ENCODE data around the gene SPSB4.

Gene SPSB4

DNA sequence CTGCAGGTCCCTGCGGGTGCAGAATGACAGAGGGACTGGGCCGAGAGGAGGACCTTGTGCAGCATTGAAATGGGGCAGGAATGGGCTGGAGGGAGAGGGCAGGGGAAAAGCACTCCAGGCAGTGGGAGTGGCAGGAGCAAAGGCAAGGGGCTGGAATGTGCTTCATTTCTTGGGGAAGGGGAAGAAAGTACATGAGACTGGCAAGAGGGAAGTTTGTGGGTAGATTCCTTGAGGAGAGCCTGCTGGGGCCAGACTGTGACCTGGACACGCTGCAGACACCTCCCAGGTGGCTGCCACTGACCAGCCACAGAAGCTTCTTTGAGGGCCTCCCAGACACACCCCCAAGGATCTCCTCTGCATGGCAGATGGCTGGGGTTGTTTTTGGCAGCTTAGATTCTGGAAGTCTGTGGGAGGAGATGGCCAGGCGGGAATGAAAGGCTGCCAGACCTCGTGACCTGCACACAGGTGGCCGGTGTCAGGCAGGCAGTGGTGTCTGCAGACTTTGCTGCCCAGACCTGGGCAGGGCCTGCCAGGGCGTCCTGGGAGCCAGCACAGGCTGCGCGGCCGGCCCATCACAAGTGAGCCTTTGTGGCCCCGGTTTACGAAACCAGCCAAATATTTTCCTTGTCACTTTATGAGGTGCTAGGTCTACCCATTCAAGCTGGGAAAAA, 53.1 kb downstream of the SPSB4 start:
- H3K9me3 ChIP-seq (ENCODE audit: control insufficient read depth, insufficient read depth, low read depth, low read length): no peaks in the 10 kb centered on the region
- H3K4me3 ChIP-seq (ENCODE audit: low read depth, low read length): no peak overlapping the region
- H3K27ac ChIP-seq (ENCODE audit: extremely low read depth, low read depth, low read length): no peak overlapping the region
- CTCF ChIA-PET: interaction anchor here (0.7 to 4.2 kb wide), 4 partner anchors 53 to 278 kb away, joined by 3 to 24 read pairs (median 6); partner anchors contain the start of gene SPSB4
- POLR2A ChIA-PET: no interaction called here
- no peaks in the 10 kb centered on the region for H3K4me1 ChIP-seq (ENCODE audit: control insufficient read depth, insufficient read depth, low read length)
- no peak for TF ChIP-seq YY2 (tag by site-specific recombination; IDR thresholded peaks at IDR 0.05)
- TF ChIP-seq ZSCAN16 (tag by site-specific recombination; IDR thresholded peaks at IDR 0.05): no peak
- TF ChIP-seq ZBTB7A (tag by site-specific recombination; IDR thresholded peaks at IDR 0.05; ENCODE audit: low read depth): no peak
- no peak for TF ChIP-seq ZNF639 (tag by site-specific recombination; IDR thresholded peaks at IDR 0.05)
- no peak for TF ChIP-seq ZNF239 (tag by site-specific recombination; IDR thresholded peaks at IDR 0.05)
- TF ChIP-seq ZNF423 (tag by site-specific recombination; IDR thresholded peaks at IDR 0.05): no peak
- no peak for TF ChIP-seq ZSCAN30 (tag by site-specific recombination; IDR thresholded peaks at IDR 0.05)
- TF ChIP-seq MEIS1 (CRISPR knock-in tag; IDR thresholded peaks at IDR 0.05; ENCODE audit: borderline replicate concordance): no peak
- TF ChIP-seq RBAK (tag by site-specific recombination; IDR thresholded peaks at IDR 0.05): no peak
- no peak for TF ChIP-seq ZNF24 (tag by site-specific recombination; IDR thresholded peaks at IDR 0.05)
- TF ChIP-seq, protein P1, sequence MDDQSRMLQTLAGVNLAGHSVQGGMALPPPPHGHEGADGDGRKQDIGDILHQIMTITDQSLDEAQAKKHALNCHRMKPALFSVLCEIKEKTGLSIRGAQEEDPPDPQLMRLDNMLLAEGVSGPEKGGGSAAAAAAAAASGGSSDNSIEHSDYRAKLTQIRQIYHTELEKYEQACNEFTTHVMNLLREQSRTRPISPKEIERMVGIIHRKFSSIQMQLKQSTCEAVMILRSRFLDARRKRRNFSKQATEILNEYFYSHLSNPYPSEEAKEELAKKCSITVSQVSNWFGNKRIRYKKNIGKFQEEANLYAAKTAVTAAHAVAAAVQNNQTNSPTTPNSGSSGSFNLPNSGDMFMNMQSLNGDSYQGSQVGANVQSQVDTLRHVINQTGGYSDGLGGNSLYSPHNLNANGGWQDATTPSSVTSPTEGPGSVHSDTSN (CRISPR knock-in tag; IDR thresholded peaks at IDR 0.05): no peak
- no peak for TF ChIP-seq ZBTB48 (tag by site-specific recombination; IDR thresholded peaks at IDR 0.05)
- TF ChIP-seq, protein P2, sequence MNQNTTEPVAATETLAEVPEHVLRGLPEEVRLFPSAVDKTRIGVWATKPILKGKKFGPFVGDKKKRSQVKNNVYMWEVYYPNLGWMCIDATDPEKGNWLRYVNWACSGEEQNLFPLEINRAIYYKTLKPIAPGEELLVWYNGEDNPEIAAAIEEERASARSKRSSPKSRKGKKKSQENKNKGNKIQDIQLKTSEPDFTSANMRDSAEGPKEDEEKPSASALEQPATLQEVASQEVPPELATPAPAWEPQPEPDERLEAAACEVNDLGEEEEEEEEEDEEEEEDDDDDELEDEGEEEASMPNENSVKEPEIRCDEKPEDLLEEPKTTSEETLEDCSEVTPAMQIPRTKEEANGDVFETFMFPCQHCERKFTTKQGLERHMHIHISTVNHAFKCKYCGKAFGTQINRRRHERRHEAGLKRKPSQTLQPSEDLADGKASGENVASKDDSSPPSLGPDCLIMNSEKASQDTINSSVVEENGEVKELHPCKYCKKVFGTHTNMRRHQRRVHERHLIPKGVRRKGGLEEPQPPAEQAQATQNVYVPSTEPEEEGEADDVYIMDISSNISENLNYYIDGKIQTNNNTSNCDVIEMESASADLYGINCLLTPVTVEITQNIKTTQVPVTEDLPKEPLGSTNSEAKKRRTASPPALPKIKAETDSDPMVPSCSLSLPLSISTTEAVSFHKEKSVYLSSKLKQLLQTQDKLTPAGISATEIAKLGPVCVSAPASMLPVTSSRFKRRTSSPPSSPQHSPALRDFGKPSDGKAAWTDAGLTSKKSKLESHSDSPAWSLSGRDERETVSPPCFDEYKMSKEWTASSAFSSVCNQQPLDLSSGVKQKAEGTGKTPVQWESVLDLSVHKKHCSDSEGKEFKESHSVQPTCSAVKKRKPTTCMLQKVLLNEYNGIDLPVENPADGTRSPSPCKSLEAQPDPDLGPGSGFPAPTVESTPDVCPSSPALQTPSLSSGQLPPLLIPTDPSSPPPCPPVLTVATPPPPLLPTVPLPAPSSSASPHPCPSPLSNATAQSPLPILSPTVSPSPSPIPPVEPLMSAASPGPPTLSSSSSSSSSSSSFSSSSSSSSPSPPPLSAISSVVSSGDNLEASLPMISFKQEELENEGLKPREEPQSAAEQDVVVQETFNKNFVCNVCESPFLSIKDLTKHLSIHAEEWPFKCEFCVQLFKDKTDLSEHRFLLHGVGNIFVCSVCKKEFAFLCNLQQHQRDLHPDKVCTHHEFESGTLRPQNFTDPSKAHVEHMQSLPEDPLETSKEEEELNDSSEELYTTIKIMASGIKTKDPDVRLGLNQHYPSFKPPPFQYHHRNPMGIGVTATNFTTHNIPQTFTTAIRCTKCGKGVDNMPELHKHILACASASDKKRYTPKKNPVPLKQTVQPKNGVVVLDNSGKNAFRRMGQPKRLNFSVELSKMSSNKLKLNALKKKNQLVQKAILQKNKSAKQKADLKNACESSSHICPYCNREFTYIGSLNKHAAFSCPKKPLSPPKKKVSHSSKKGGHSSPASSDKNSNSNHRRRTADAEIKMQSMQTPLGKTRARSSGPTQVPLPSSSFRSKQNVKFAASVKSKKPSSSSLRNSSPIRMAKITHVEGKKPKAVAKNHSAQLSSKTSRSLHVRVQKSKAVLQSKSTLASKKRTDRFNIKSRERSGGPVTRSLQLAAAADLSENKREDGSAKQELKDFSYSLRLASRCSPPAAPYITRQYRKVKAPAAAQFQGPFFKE (tag by site-specific recombination; IDR thresholded peaks at IDR 0.05; ENCODE audit: borderline replicate concordance): no peak
- TF ChIP-seq ZNF157 (tag by site-specific recombination; IDR thresholded peaks at IDR 0.05): no peak
- TF ChIP-seq KLF16 (tag by site-specific recombination; IDR thresholded peaks at IDR 0.05): no peak
- no peak for TF ChIP-seq ZFP37 (tag by site-specific recombination; IDR thresholded peaks at IDR 0.05)
- no peaks in the 10 kb centered on the region for H3K36me3 ChIP-seq (ENCODE audit: control insufficient read depth in 2 of 2, insufficient read depth in 1 of 2, low read length in 2 of 2)
